ENCODE results near the gene CDK13. TPM values are rescaled to one million over a fixed set of nuclear protein-coding genes. Genes with fewer than 3 reads are reported as not detected.
"Not testable (repeated sequence)": the region's sequence is repeated elsewhere in the genome, so short reads cannot be mapped to it uniquely, and the experiment has no call there.

The CDK13 gene
- total RNA-seq, 1 donor: 67.3 TPM

GRCh38 chr7:40122940-40123254, 172.8 kb downstream of the CDK13 start:
- no peak overlapping the region for H3K4me3 ChIP-seq (ENCODE audit: low read depth, low read length)
- no peak for TF ChIP-seq CTCF (IDR thresholded peaks at IDR 0.05; ENCODE audit: insufficient read depth, low read length)
- DNase-seq (ENCODE audit: low read depth): no peak

DNA sequence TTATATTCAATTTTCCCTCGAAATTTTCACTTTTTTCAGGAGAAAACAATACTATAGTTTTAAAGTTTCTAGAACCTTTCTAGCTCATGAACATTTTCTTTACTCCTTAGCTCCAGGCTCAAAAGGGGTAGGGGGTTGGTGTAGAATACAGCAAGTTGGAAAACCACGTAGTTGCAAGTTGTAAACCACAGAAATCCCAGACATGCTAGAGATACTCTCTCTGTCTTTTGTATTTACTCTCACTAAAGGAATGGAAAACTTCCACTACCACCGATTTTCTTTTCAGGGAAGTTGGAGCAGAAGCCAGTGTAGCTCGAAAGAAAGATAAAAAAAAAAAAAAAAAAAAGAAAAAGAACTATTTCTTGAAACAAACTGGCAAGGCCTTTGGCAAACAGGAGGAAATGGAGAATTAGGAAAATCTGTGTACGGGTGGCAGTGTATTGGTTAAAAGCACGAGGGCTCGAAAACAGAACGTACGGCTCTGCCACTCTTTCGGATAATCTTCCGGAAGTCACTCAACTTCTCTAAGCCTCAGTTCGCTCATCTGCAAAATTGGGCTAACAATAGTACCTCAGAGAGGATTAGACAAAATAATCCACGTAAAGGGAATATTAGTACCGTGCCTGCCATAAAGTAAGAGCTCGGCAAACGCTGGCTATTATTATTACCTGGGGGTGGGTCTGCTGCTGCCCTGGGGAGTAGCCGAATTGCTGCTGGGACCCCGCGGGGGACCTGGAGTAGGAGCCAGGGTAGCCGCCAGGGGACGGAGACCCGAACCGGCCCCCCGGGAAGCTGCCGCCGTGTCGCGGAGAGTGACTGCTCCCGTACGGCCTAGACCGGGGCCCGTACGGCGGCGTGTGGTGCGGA, 183.7 kb downstream of the CDK13 start:
- peak overlapping the region; percentile 89 for H3K4me3 ChIP-seq (ENCODE audit: low read depth, low read length)
- TF ChIP-seq CTCF (IDR thresholded peaks at IDR 0.05; ENCODE audit: insufficient read depth, low read length): no peak
- DNase-seq (ENCODE audit: low read depth): peak; percentile 29

GRCh38 chr7:40134428-40135316, 184.6 kb downstream of the CDK13 start, which contains the start of the genes MPLKIP and SUGCT:
Gene MPLKIP, minus strand, starts transcription at chr7:40134622. Its CDS starts 55 bp downstream, at chr7:40134567.
Gene SUGCT, plus strand, starts transcription at chr7:40135005.
- peak; percentile 93 for DNase-seq (ENCODE audit: low read depth)
- peak; percentile 59 for TF ChIP-seq CTCF (IDR thresholded peaks at IDR 0.05; ENCODE audit: insufficient read depth, low read length)
- peak within 1 kb of the TSS; percentile 89 for H3K4me3 ChIP-seq (ENCODE audit: low read depth, low read length)

- no peak for TF ChIP-seq CTCF (IDR thresholded peaks at IDR 0.05; ENCODE audit: insufficient read depth, low read length)
- H3K4me3 ChIP-seq (ENCODE audit: low read depth, low read length): peak overlapping the region; percentile 89
- DNase-seq (ENCODE audit: low read depth): peak; percentile 38
Observed at GRCh38 chr7:40135317-40135610, 185.2 kb downstream of the CDK13 start.

GRCh38 chr7:40137563-40137962, 187.5 kb downstream of the CDK13 start:
- H3K4me3 ChIP-seq (ENCODE audit: low read depth, low read length): no peak overlapping the region
- DNase-seq (ENCODE audit: low read depth): no peak
- TF ChIP-seq CTCF (IDR thresholded peaks at IDR 0.05; ENCODE audit: insufficient read depth, low read length): no peak

GRCh38 chr7:40138973-40139372, 188.9 kb downstream of the CDK13 start:
- H3K4me3 ChIP-seq (ENCODE audit: low read depth, low read length): no peak overlapping the region
- no peak for DNase-seq (ENCODE audit: low read depth)
- TF ChIP-seq CTCF (IDR thresholded peaks at IDR 0.05; ENCODE audit: insufficient read depth, low read length): no peak

DNA sequence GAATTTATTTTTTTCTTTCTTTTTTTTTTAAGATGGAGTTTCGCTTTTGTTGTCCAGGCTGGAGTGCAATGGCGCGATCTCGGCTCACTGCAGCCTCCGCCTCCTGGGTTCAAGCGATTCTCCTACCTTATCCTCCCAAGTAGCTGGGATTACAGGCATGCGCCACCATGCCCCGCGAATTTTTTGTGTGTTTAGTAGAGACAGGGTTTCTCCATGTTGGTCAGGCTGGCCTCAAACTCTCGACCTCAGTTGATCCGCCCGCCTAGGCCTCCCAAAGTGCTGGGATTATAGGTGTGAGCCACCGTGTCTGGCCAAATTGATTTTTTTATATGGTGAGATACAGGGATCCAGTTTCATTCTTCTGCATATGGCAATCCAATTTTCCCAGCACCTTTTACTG, 189.8 kb downstream of the CDK13 start:
- not testable (repeated sequence) for DNase-seq (ENCODE audit: low read depth); H3K4me3 ChIP-seq (ENCODE audit: low read depth, low read length)

- not testable (repeated sequence) for DNase-seq (ENCODE audit: low read depth); H3K4me3 ChIP-seq (ENCODE audit: low read depth, low read length)
Observed at GRCh38 chr7:40141916-40142315, 191.9 kb downstream of the CDK13 start.

- not testable (repeated sequence) for DNase-seq (ENCODE audit: low read depth); H3K4me3 ChIP-seq (ENCODE audit: low read depth, low read length)
Observed at GRCh38 chr7:40145596-40146130, 195.6 kb downstream of the CDK13 start.

All from fibroblast of the aortic adventitia (primary cell).